ENCODE results near the gene RBM11. TPM values are rescaled to one million over a fixed set of nuclear protein-coding genes. Genes with fewer than 3 reads are reported as not detected.

Gene RBM11
- total and polyA plus RNA-seq, 2 of the 8 experiments (the other 6 are each of a cell fraction or from before 2014, with no cell fraction given) = 3.9 to 10.1 TPM

- no peaks in the 10 kb centered on the region for H3K23me2 ChIP-seq (ENCODE audit: low read depth, low read length)
- WGBS, 2 experiments (ENCODE audit: extremely low coverage in 1 of 2, insufficient coverage in 1 of 2, insufficient read length in 1 of 2, insufficient replicate concordance in 2 of 2, low coverage in 1 of 2, low lambda C conversion rate in 2 of 2, missing lambda C conversion rate in 1 of 2) = 76% methylated on average over 1 of the region's 1 CpG; no CpG with 5 or more reads in 1 of the 2 experiments
- CTCF ChIA-PET (ENCODE audit: partially characterized antibody) = interaction anchor here (0.7 to 1.8 kb wide), 5 partner anchors 14 to 1331 kb away, joined by 3 to 6 read pairs (median 3); no protein-coding TSS in a partner anchor
- TF ChIP-seq TAF7 (optimal IDR thresholded peaks at IDR 0.05; ENCODE audit: borderline replicate concordance, low read depth, low read length) = no peak
- TF ChIP-seq ZNF274 (IDR thresholded peaks at IDR 0.05; ENCODE audit: borderline replicate concordance, extremely low read depth, low read length) = no peak
- TF ChIP-seq NRF1 (IDR thresholded peaks at IDR 0.05; ENCODE audit: low read depth, low read length) = no peak
- TF ChIP-seq EP300 (IDR thresholded peaks at IDR 0.05; ENCODE audit: borderline replicate concordance in 1 of 2, low read depth in 2 of 2, low read length in 2 of 2) = no peak
- no peak for TF ChIP-seq E2F6 (IDR thresholded peaks at IDR 0.05)
- TF ChIP-seq EGR1 (IDR thresholded peaks at IDR 0.05; ENCODE audit: borderline replicate concordance, low read depth, low read length) = no peak
- no peak for TF ChIP-seq KDM5A (IDR thresholded peaks at IDR 0.05; ENCODE audit: low read length)
- no peak for TF ChIP-seq NANOG (IDR thresholded peaks at IDR 0.05; ENCODE audit: insufficient read depth, low read depth, low read length, poor library complexity, severe bottlenecking)
- TF ChIP-seq FOSL1 (IDR thresholded peaks at IDR 0.05; ENCODE audit: insufficient read depth, low read depth, low read length) = no peak
- TF ChIP-seq CHD1 (IDR thresholded peaks at IDR 0.05; ENCODE audit: low read depth, low read length) = no peak
Observed at GRCh38 chr21:14260174-14260764, 44.3 kb downstream of the RBM11 start.

More at GRCh38 chr21:14260174-14260764, 44.3 kb downstream of the RBM11 start:
- Histone ChIP-seq H3K14ac (ENCODE audit: insufficient read length) (no peak overlapping the region), H3K27ac (ENCODE audit: low read depth, low read length) (no peak overlapping the region), H3K79me2 (ENCODE audit: control insufficient read depth in 1 of 2, insufficient read depth in 2 of 2, low read length in 2 of 2) (no peaks in the 10 kb centered on the region), H3K4me3 (ENCODE audit: extremely low read depth in 1 of 4, insufficient read depth in 2 of 4, low read depth in 3 of 4, low read length in 4 of 4) (no peak overlapping the region), H4K20me1 (replicated peaks in 1 of 2; ENCODE audit: control insufficient read depth in 1 of 2, insufficient read depth in 2 of 2, low read length in 2 of 2) (no peaks in the 10 kb centered on the region), H2BK120ac (replicated peaks; ENCODE audit: low read depth, low read length) (no peak overlapping the region), H3K4me2 (ENCODE audit: insufficient read depth in 1 of 2, low read depth in 2 of 2, low read length in 2 of 2) (no peak overlapping the region), H3K4ac (replicated peaks; ENCODE audit: insufficient read length, low read depth, low read length) (no peak overlapping the region), H3K4me1 (replicated peaks in 1 of 4; ENCODE audit: control insufficient read depth in 3 of 4, insufficient read depth in 4 of 4, low read length in 3 of 4) (no peaks in the 10 kb centered on the region), H4K8ac (ENCODE audit: extremely low read depth, insufficient read depth, low read length) (no peak overlapping the region), H3K56ac (replicated peaks; ENCODE audit: insufficient read length, low read depth, low read length) (no peak overlapping the region), H4K91ac (replicated peaks; ENCODE audit: insufficient read length, low read length) (no peak overlapping the region), H2BK5ac (ENCODE audit: low read depth, low read length) (no peak overlapping the region), H2BK20ac (ENCODE audit: low read length) (no peak overlapping the region), H2AK5ac (ENCODE audit: low read depth, low read length) (no peak overlapping the region), H3K79me1 (ENCODE audit: low read depth, low read length) (no peaks in the 10 kb centered on the region), H3K18ac (ENCODE audit: extremely low read depth, low read length) (no peak overlapping the region), H3K23ac (ENCODE audit: insufficient read length) (no peak overlapping the region), H2BK15ac (ENCODE audit: low read length) (no peak overlapping the region), H3K36me3 (ENCODE audit: control insufficient read depth in 2 of 4, insufficient read depth in 4 of 4, low read length in 3 of 4) (no peaks in the 10 kb centered on the region), H3K9me3 (ENCODE audit: insufficient read depth in 2 of 2, low read depth in 1 of 2, low read length in 1 of 2) (no peaks in the 10 kb centered on the region), H4K5ac (ENCODE audit: insufficient read length, low read depth, low read length) (no peak overlapping the region), H3K27me3 (replicated peaks in 1 of 4; ENCODE audit: control insufficient read depth in 3 of 4, extremely low read depth in 1 of 4, insufficient read depth in 3 of 4, low read length in 3 of 4) (no peaks in the 10 kb centered on the region), H2AFZ (ENCODE audit: low read length) (no peak overlapping the region), H2BK12ac (ENCODE audit: low read depth, low read length) (no peak overlapping the region), H3K9ac (replicated peaks in 1 of 4; ENCODE audit: extremely low read depth in 1 of 4, low read depth in 3 of 4, low read length in 3 of 4) (no peak overlapping the region)
- POLR2A ChIA-PET (ENCODE audit: partially characterized antibody) = interaction anchor here (0.6 to 0.7 kb wide), 2 partner anchors 58 to 505 kb away, joined by 3 read pairs; no protein-coding TSS in a partner anchor
- DNase-seq (ENCODE audit: low read depth in 1 of 2, low spot score in 2 of 2) (no peak), FAIRE-seq (no peak)
